ENCODE results near the gene ZNF335. TPM values are rescaled to one million over a fixed set of nuclear protein-coding genes. Genes with fewer than 3 reads are reported as not detected.

Gene ZNF335
- total and polyA plus RNA-seq, 2 donors (not counting 1 experiment from before 2014, with no cell fraction given): 4.8 to 10.2 TPM

DNA sequence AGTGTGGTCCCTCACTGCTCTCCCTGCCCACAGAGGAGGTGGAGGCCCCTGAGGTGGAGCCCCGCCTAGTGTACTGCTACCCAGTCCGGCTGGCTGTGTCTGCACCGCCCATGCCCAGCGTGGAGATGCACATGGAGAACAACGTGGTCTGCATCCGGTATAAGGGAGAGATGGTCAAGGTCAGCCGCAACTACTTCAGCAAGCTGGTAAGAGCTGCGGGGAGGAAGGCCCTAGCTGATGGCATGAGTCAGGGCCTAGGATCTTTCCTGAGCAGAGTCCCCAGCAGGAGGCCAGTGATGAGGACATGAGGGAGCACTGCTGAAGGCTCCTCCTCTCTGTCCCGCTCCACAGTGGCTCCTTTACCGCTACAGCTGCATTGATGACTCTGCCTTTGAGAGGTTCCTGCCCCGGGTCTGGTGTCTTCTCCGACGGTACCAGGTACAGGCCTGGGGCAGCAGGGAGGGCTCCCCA is 26.3 kb downstream of the ZNF335 start:
- TF ChIP-seq EZH2 (IDR thresholded peaks at IDR 0.05; ENCODE audit: low read length, missing control alignments): no peak
- no peak for TF ChIP-seq CTCF (conservative IDR thresholded peaks at IDR 0.05 in 1 of 2, IDR thresholded peaks at IDR 0.05 in 1 of 2; ENCODE audit: low read depth in 1 of 2, low read length in 2 of 2)
- peak overlapping the region; percentile 9 for H3K27ac ChIP-seq (ENCODE audit: insufficient read depth, low read length)
- peaks cover 2% of the 10 kb centered on the region for H3K4me1 ChIP-seq (ENCODE audit: control insufficient read depth, extremely low read depth, insufficient read depth, low read length)
- no peaks in the 10 kb centered on the region for H3K27me3 ChIP-seq (ENCODE audit: control insufficient read depth, insufficient read depth, low read length)
- no peaks in the 10 kb centered on the region for H3K79me2 ChIP-seq (ENCODE audit: control insufficient read depth, insufficient read depth, low read length)
- no peak overlapping the region for H3K4me2 ChIP-seq (ENCODE audit: extremely low read depth, insufficient read depth, low read length)
- H3K9me3 ChIP-seq (ENCODE audit: control insufficient read depth, insufficient read depth, low read depth, low read length): no peaks in the 10 kb centered on the region
- H2AFZ ChIP-seq (ENCODE audit: low read length): no peak overlapping the region
- H3K4me3 ChIP-seq (replicated peaks in 1 of 4; ENCODE audit: control extremely low read depth in 1 of 4, insufficient read depth in 1 of 4, low read depth in 3 of 4, low read length in 4 of 4): no peak overlapping the region
- peaks cover 64% of the 10 kb centered on the region for H3K36me3 ChIP-seq (ENCODE audit: control insufficient read depth, insufficient read depth, low read length)
- peak in 1 of 2 donors; percentile 50 for DNase-seq (ENCODE audit: low read depth in 2 of 2)
- no peak overlapping the region for H3K9ac ChIP-seq (ENCODE audit: insufficient read depth, low read length)
- no peaks in the 10 kb centered on the region for H4K20me1 ChIP-seq (ENCODE audit: control insufficient read depth, extremely low read depth, insufficient read depth, low read length)

DNA sequence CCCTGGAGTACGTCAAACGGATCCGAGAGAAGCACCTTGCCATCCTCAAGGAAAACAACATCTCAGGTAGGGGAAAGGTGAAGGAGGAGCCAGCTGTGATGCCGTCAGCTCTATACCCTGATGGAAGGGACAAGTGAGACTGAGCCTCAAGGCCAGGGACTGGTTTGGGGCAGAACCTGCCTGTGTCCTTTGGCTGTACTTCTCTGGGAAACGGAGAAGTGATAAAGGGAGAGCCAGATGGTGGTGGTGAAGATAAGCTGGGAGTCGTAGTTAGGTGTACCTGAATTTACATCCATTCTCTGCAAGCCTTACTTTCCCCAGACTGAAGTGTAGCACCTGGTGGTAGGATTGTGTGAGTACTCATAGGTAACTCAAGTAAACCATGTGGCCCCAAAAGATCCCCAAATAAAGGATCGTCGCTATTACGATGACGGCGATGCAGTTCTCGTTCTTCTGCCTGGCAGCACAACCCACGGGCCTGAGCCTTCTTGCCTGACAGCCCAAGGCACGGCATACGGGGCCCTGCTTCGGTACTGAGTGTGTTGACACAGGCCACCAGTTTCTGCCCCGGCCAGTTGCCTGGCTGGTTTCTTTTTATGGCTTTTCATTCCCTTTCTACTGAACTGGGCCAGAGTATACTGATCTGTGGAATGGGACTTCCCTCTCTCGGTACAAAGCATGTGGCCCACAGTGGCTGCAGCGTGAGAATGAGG is 26.9 kb downstream of the ZNF335 start:
- TF ChIP-seq CTCF (conservative IDR thresholded peaks at IDR 0.05 in 1 of 2, IDR thresholded peaks at IDR 0.05 in 1 of 2; ENCODE audit: low read depth in 1 of 2, low read length in 2 of 2): peak in 1 of 2 donors; percentile 7
- no peak for TF ChIP-seq EZH2 (IDR thresholded peaks at IDR 0.05; ENCODE audit: low read length, missing control alignments)
- peaks cover 60% of the 10 kb centered on the region for H3K36me3 ChIP-seq (ENCODE audit: control insufficient read depth, insufficient read depth, low read length)

GRCh38 chr20:45944151-45944964 is 27.6 kb downstream of the ZNF335 start:
- peaks cover 55% of the 10 kb centered on the region for H3K36me3 ChIP-seq (ENCODE audit: control insufficient read depth, insufficient read depth, low read length)
- H3K9me3 ChIP-seq (ENCODE audit: control insufficient read depth, insufficient read depth, low read depth, low read length): no peaks in the 10 kb centered on the region
- no peaks in the 10 kb centered on the region for H3K79me2 ChIP-seq (ENCODE audit: control insufficient read depth, insufficient read depth, low read length)
- no peak overlapping the region for H3K9ac ChIP-seq (ENCODE audit: insufficient read depth, low read length)
- peaks cover 2% of the 10 kb centered on the region for H3K4me1 ChIP-seq (ENCODE audit: control insufficient read depth, extremely low read depth, insufficient read depth, low read length)
- H3K4me2 ChIP-seq (ENCODE audit: extremely low read depth, insufficient read depth, low read length): no peak overlapping the region
- no peak overlapping the region for H2AFZ ChIP-seq (ENCODE audit: low read length)
- H3K27me3 ChIP-seq (ENCODE audit: control insufficient read depth, insufficient read depth, low read length): no peaks in the 10 kb centered on the region
- no peak for TF ChIP-seq CTCF (conservative IDR thresholded peaks at IDR 0.05 in 1 of 2, IDR thresholded peaks at IDR 0.05 in 1 of 2; ENCODE audit: low read depth in 1 of 2, low read length in 2 of 2)
- no peak for TF ChIP-seq EZH2 (IDR thresholded peaks at IDR 0.05; ENCODE audit: low read length, missing control alignments)
- H3K27ac ChIP-seq (ENCODE audit: insufficient read depth, low read length): no peak overlapping the region
- H3K4me3 ChIP-seq (replicated peaks in 1 of 4; ENCODE audit: control extremely low read depth in 1 of 4, insufficient read depth in 1 of 4, low read depth in 3 of 4, low read length in 4 of 4): no peak overlapping the region
- no peaks in the 10 kb centered on the region for H4K20me1 ChIP-seq (ENCODE audit: control insufficient read depth, extremely low read depth, insufficient read depth, low read length)
- DNase-seq (ENCODE audit: low read depth in 2 of 2): peak in 1 of 2 donors; percentile 76

More for the DNA sequence above, 26.9 kb downstream of the ZNF335 start:
- H3K79me2 ChIP-seq (ENCODE audit: control insufficient read depth, insufficient read depth, low read length): no peaks in the 10 kb centered on the region
- H3K4me2 ChIP-seq (ENCODE audit: extremely low read depth, insufficient read depth, low read length): no peak overlapping the region
- peaks cover 2% of the 10 kb centered on the region for H3K4me1 ChIP-seq (ENCODE audit: control insufficient read depth, extremely low read depth, insufficient read depth, low read length)
- no peak overlapping the region for H3K9ac ChIP-seq (ENCODE audit: insufficient read depth, low read length)
- H3K27ac ChIP-seq (ENCODE audit: insufficient read depth, low read length): no peak overlapping the region
- no peaks in the 10 kb centered on the region for H4K20me1 ChIP-seq (ENCODE audit: control insufficient read depth, extremely low read depth, insufficient read depth, low read length)
- no peak for DNase-seq (ENCODE audit: low read depth in 2 of 2)
- no peak overlapping the region for H2AFZ ChIP-seq (ENCODE audit: low read length)
- H3K27me3 ChIP-seq (ENCODE audit: control insufficient read depth, insufficient read depth, low read length): no peaks in the 10 kb centered on the region
- H3K4me3 ChIP-seq (replicated peaks in 1 of 4; ENCODE audit: control extremely low read depth in 1 of 4, insufficient read depth in 1 of 4, low read depth in 3 of 4, low read length in 4 of 4): no peak overlapping the region
- H3K9me3 ChIP-seq (ENCODE audit: control insufficient read depth, insufficient read depth, low read depth, low read length): no peaks in the 10 kb centered on the region

Measured in fibroblast of lung (primary cell).